NCI-H1105 (cell line): ENCODE data around the gene TRPM2.
"Not testable (repeated sequence)": the region's sequence is repeated elsewhere in the genome, so short reads cannot be mapped to it uniquely, and the experiment has no call there.

Source experiments
- DNase-seq: peaks from one replicate; lab custom pipeline; 2025; lab: John Stamatoyannopoulos, UW

The TRPM2 gene

DNA sequence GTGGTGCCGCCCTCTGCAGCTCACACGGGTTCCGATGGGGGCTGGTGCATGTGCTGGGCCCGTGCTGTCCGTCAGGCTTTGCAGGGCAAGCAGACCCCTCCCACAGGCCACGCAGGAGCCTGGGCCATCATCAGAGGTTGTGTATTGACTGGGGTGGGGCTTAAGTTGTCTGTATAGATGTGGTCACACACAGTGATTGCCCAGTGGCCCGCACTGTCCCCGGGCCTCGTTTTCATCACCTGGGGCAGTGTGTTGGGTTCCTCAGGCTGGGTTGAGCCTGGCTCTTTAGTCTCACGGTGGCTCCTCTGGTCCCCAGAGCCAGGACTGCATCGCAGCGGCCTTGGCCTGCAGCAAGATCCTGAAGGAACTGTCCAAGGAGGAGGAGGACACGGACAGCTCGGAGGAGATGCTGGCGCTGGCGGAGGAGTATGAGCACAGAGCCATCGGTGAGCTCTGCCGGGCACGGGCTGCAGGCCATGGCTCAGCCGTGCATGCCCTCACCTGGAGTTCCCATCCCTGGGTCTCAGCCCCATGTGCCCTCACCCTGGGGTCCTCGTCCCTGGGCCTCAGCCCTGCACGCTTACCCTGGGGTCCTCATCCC lies 44.1 kb downstream of the TRPM2 start:
- DNase-seq: no peak

GRCh38 chr21:44398499-44398898 lies 45.1 kb downstream of the TRPM2 start:
- DNase-seq: no peak

- no peak for DNase-seq
Observed at GRCh38 chr21:44399151-44399954, 45.9 kb downstream of the TRPM2 start.

GRCh38 chr21:44399955-44400790 lies 46.8 kb downstream of the TRPM2 start:
- no peak for DNase-seq

- no peak for DNase-seq
Observed at GRCh38 chr21:44400791-44401385, 47.5 kb downstream of the TRPM2 start.

DNA sequence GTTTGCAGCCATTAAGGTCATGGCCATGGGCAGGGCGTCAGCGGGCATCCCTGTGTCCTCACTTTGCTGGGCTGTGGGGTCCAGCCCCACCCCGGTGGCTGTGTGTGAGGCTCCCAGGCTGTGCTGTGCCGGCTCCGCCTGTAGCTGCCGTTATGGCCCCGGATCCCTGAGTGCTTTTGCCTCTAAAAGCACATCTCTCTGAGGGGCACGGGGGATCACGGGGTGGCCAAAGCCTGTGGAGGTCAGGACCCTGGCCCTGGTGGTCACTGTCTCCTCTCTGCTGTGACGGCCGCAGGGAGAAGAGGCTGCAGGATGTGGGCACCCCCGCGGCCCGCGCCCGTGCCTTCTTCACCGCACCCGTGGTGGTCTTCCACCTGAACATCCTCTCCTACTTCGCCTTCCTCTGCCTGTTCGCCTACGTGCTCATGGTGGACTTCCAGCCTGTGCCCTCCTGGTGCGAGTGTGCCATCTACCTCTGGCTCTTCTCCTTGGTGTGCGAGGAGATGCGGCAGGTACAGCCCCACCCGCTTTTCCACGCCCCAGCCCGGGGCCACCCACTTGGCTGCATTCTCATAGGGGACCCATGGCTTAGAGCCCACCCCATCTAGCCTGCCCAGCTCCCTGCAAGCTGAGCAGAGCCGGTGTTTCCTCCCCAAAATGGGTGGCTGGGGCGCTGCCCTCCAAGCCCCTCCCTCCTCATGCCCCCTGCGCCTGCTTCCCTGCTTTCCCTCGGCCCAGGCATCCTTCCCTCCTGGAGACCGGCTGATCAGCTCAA lies 48.2 kb downstream of the TRPM2 start:
- DNase-seq: no peak

DNA sequence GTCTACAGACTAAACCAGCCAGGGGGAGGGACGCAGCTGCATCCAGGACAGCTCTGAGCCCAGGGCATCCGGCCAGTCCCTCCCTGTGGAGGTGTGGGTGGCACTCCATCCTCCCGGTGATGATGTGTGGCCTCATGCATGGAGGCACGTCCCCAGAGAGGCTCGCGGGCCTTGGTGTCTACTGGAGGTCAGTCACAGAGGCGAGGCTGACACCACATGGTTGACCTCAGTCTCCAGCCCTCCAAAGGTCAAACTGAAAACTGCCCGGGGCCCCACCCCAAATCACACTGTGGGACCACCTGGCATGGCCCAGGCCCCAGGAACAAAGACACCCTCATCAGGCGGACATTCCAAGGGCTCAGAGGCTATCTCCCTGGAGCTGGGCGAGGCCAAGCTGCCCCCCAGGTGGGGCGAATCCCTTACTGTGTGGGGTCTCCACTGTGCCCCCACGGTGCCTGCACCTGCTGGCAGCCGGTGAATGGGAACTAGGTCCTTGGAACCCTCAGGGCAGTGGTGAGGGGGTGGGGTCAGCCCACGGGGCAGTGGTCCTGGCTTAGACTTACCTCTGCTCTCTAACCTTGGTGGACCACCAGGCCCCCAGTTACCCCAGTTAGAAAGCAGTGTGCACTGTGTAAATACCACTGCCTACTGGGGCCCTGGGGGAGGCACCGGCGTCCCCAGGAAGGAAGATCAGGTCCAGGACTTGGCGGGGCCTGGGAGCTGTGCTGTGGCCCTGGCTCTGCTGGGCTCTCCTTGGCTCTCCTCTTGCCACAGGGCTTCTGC lies 49.1 kb downstream of the TRPM2 start:
- no peak for DNase-seq

- DNase-seq: no peak
Observed at GRCh38 chr21:44403106-44404020, 49.9 kb downstream of the TRPM2 start.

GRCh38 chr21:44404482-44404881 lies 51.1 kb downstream of the TRPM2 start:
- DNase-seq: not testable (repeated sequence)

- no peak for DNase-seq
Observed at GRCh38 chr21:44405091-44405947, 51.9 kb downstream of the TRPM2 start.

DNA sequence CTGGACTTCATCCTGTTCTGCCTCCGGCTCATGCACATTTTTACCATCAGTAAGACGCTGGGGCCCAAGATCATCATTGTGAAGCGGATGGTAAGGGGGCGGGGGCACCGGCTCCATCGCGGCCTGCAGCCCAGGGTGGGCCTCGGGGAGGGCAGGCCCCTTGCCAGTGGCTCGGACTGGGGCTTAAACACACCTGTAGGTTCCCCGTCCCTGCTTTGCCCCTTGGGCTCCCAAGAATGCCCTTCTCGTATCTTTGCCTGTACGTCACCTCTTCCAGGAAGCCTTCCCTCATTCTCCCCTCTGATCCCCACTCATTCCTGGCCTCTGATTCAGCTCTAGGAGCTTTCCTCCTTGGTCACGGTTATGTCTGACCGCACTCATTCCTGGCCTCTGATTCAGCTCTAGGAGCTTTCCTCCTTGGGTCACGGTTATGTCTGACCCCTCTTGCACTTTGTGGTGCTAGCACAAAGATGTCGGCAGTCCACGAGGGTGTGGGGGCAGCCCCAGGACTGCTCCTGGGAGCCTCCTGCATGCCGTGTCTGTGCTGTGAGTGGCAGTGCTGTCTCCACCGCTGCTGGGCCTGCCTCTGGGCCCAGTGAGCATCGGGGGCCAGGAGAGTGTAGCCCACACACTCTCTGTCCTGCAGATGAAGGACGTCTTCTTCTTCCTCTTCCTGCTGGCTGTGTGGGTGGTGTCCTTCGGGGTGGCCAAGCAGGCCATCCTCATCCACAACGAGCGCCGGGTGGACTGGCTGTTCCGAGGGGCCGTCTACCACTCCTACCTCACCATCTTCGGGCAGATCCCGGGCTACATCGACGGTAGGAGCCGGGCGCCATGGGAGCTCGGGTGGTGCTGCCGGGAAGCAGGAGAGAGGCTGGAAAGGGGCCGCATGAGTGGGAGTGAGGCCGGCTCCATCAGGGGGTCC lies 52.8 kb downstream of the TRPM2 start:
- DNase-seq: no peak

DNA sequence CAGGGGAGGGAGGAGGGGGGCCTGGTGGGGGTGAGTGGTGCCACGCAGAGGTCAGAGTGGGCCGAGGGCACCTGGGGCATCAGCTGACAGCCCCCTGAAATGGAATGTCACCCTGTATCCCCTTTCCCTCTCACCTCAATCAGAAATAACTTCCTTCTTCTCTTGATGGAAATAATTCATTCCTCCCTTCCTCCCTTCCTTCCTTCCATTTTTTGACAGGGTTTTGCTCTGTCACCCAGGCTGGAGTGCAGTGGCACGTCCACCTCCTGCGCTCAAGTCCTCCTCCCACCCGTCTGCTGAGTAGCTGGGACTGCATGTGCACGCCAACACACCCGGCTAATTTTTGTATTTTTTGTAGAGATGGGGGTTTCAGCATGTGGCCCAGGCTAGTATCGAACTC lies 53.5 kb downstream of the TRPM2 start:
- DNase-seq: no peak

GRCh38 chr21:44407493-44407892 lies 54.1 kb downstream of the TRPM2 start:
- DNase-seq: no peak

DNA sequence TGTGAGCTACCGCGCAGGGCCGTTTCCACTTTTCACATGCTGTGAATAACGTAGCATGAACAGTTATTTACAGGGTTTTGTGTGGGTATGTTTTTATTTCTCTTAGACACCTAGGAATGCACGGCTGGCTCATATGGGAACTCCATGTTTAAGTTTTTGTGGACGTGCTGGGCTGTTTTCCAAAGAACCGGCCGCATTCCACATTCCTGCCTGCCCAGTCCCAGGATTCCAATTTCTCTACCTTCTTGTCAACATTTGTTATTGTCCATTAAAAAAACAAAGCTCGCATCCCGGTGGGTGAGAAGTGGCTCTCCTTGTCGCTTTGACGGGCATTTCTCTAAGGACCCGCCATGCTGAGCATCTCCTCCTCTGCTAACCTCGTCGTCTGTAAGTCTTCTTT lies 54.8 kb downstream of the TRPM2 start:
- DNase-seq: no peak

DNA sequence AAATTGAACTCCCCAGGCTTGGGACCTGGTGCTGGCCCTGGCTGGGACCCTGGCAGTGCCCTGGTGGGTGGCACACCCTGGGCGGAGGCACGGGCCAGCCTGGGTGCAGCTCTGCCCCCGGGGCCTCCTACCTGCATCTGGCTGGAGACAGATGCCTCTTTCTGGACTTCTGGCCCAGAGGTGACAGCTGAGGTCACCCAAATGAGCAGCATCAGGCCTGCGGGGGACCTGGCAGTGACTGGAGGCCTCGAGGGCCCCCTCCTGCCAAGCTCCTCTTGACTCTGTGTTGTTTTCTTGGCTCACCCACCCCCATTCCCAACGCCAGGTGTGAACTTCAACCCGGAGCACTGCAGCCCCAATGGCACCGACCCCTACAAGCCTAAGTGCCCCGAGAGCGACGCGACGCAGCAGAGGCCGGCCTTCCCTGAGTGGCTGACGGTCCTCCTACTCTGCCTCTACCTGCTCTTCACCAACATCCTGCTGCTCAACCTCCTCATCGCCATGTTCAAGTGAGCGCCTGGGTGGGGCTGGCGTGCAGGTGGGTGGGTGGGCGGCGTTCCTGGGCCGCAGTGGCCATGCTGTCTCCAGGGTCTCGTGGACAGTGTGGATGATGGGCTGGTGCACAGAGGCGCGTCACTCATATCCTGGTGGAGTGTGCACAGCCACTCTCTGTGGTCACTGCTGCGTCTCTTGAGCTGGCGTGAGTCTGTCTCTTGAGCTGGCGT lies 60.3 kb downstream of the TRPM2 start:
- DNase-seq: no peak

DNA sequence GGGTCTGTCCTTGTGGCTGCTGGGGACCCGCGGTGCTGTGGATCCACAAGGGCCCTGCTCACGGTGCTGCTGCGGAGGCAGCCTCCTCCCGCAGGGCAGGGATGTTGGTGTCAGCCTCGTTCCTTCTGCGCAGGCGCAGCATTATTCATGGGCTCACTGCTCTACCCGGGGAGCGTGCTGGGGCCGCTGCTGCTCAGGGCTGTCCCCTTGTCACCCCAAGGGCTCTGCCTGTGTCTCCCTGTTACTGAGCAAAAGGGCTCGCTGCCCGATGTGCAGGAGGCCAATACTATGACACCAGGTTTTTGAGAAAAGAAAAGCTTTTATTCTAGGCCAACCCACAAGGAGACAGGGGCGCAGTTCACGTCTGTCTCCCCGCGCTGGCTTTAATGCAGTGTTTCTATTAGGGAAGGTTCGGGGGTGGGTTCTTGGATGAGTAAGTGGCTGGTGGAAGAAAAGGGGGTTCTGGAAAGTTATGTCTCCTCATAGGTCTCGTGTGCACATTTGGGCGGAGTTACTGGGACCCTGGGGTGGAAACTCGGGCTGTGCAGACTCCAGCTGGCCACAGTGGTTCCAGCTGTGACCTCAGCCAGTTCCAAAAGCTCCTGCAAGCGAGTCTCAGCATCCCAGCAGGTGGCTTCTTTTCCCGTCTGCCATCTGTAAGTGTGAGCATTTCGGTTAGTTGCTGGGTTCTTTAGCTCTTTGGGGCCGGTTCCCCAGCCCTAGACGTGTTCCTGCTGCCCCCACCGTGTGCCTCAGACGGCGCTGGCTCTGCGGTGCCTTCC lies 61.1 kb downstream of the TRPM2 start:
- no peak for DNase-seq
